HEK293 (cell line): ENCODE measurements around the gene DBET.
"Not testable (repeated sequence)": the region's sequence is repeated elsewhere in the genome, so short reads cannot be mapped to it uniquely, and the experiment has no call there.

Experiments
- CTCF ChIA-PET: fragments of 350-600 bp; formaldehyde crosslinking; extraction: SDS; loops from one replicate; lab custom pipeline; 2021; ENCODE audit warnings: antibody characterized with exemption; lab: Yijun Ruan, JAX
- POLR2A ChIA-PET: fragments of 300-600 bp; formaldehyde crosslinking; extraction: SDS; loops from one replicate; lab custom pipeline; 2020; ENCODE audit warnings: antibody characterized with exemption, inconsistent platforms; lab: Yijun Ruan, JAX
- H3K27ac ChIP-seq: fragments of 200-500 bp; sonication (Bioruptor generic); 2 replicates; pipeline ENCODE4 v1.5.1; 2014; ENCODE audit warnings: low read depth, low read length, control low read depth, inconsistent platforms; ENCODE audit errors: extremely low read depth
- H3K36me3 ChIP-seq, 2 experiments: fragments of 200-500 bp in 1 of 2; sonication (Bioruptor generic) in 1 of 2; 1 replicate in 1 of 2; 2 replicates in 1 of 2; pipeline ENCODE4 v1.5.1; 2014 to 2017; ENCODE audit warnings: inconsistent platforms in 2 of 2, low read length in 2 of 2; ENCODE audit not compliant: control insufficient read depth in 2 of 2, insufficient read depth in 1 of 2
- H3K4me1 ChIP-seq: fragments of 200-500 bp; sonication (Bioruptor generic); 2 replicates; pipeline ENCODE4 v1.5.1; 2014; ENCODE audit warnings: mild to moderate bottlenecking, low read length, inconsistent platforms; ENCODE audit not compliant: control insufficient read depth, insufficient read depth
- H3K4me3 ChIP-seq: 2 replicates; pipeline ENCODE4 v1.5.1; 2011; ENCODE audit warnings: low read depth, mild to moderate bottlenecking, control low read depth, low read length, moderate library complexity
- H3K9me3 ChIP-seq: fragments of 200-500 bp; sonication (Bioruptor generic); 2 replicates; pipeline ENCODE4 v1.5.1; 2014; ENCODE audit warnings: low read depth, low read length, inconsistent platforms; ENCODE audit not compliant: control insufficient read depth, insufficient read depth
- SCRT2 ChIP-seq: fragments of 450-650 bp; formaldehyde crosslinking; IDR thresholded peaks from 2 replicates; pipeline ENCODE4 v1.5.1; 2016; ENCODE audit warnings: missing biosample characterization, missing genetic modification characterization
- ZNF133 ChIP-seq: fragments of 450-650 bp; formaldehyde crosslinking; IDR thresholded peaks from 2 replicates; pipeline ENCODE4 v1.5.1; 2016; ENCODE audit warnings: missing biosample characterization, missing genetic modification characterization
- ZNF561 ChIP-seq: fragments of 450-650 bp; IDR thresholded peaks from 2 replicates; pipeline ENCODE4 v1.5.1; 2018; ENCODE audit warnings: missing biosample characterization, missing genetic modification characterization, borderline replicate concordance
- ZNF596 ChIP-seq: fragments of 450-650 bp; IDR thresholded peaks from 2 replicates; pipeline ENCODE4 v1.5.0; 2018; ENCODE audit warnings: missing biosample characterization, mild to moderate bottlenecking, missing genetic modification characterization, moderate library complexity
- ZNF623 ChIP-seq: fragments of 450-650 bp; formaldehyde crosslinking; IDR thresholded peaks from 2 replicates; pipeline ENCODE4 v1.5.1; 2016; ENCODE audit warnings: missing biosample characterization, missing genetic modification characterization
- TF ChIP-seq, protein P1 (sequence below): fragments of 450-650 bp; formaldehyde crosslinking; conservative IDR thresholded peaks from 2 replicates; pipeline ENCODE4 v1.5.1; 2016; ENCODE audit warnings: low read depth, missing biosample characterization, missing genetic modification characterization
- TF ChIP-seq, protein P2 (sequence below): fragments of 450-650 bp; formaldehyde crosslinking; IDR thresholded peaks from 2 replicates; pipeline ENCODE4 v1.5.1; 2016; ENCODE audit warnings: missing biosample characterization, missing genetic modification characterization
- TF ChIP-seq, protein P3 (sequence below): fragments of 450-650 bp; formaldehyde crosslinking; IDR thresholded peaks from 2 replicates; pipeline ENCODE4 v1.5.1; 2016; ENCODE audit warnings: missing biosample characterization, missing genetic modification characterization

DBET gene

GRCh38 chr4:190018201-190018920, 45.9 kb upstream of the DBET start (continued):
- TF ChIP-seq, protein P1, sequence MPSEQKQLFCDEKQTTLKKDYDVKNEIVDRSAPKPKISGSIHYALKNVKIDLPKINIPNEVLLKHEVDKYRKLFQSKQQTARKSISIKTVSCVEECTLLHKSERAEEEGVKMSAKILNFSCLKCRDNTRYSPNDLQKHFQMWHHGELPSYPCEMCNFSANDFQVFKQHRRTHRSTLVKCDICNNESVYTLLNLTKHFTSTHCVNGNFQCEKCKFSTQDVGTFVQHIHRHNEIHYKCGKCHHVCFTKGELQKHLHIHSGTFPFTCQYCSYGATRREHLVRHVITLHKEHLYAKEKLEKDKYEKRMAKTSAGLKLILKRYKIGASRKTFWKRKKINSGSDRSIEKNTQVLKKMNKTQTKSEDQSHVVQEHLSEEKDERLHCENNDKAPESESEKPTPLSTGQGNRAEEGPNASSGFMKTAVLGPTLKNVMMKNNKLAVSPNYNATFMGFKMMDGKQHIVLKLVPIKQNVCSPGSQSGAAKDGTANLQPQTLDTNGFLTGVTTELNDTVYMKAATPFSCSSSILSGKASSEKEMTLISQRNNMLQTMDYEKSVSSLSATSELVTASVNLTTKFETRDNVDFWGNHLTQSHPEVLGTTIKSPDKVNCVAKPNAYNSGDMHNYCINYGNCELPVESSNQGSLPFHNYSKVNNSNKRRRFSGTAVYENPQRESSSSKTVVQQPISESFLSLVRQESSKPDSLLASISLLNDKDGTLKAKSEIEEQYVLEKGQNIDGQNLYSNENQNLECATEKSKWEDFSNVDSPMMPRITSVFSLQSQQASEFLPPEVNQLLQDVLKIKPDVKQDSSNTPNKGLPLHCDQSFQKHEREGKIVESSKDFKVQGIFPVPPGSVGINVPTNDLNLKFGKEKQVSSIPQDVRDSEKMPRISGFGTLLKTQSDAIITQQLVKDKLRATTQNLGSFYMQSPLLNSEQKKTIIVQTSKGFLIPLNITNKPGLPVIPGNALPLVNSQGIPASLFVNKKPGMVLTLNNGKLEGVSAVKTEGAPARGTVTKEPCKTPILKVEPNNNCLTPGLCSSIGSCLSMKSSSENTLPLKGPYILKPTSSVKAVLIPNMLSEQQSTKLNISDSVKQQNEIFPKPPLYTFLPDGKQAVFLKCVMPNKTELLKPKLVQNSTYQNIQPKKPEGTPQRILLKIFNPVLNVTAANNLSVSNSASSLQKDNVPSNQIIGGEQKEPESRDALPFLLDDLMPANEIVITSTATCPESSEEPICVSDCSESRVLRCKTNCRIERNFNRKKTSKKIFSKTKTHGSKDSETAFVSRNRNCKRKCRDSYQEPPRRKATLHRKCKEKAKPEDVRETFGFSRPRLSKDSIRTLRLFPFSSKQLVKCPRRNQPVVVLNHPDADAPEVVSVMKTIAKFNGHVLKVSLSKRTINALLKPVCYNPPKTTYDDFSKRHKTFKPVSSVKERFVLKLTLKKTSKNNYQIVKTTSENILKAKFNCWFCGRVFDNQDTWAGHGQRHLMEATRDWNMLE = no peak
- TF ChIP-seq ZNF561 (tag by site-specific recombination) = no peak
- no peak for TF ChIP-seq SCRT2
- TF ChIP-seq, protein P2, sequence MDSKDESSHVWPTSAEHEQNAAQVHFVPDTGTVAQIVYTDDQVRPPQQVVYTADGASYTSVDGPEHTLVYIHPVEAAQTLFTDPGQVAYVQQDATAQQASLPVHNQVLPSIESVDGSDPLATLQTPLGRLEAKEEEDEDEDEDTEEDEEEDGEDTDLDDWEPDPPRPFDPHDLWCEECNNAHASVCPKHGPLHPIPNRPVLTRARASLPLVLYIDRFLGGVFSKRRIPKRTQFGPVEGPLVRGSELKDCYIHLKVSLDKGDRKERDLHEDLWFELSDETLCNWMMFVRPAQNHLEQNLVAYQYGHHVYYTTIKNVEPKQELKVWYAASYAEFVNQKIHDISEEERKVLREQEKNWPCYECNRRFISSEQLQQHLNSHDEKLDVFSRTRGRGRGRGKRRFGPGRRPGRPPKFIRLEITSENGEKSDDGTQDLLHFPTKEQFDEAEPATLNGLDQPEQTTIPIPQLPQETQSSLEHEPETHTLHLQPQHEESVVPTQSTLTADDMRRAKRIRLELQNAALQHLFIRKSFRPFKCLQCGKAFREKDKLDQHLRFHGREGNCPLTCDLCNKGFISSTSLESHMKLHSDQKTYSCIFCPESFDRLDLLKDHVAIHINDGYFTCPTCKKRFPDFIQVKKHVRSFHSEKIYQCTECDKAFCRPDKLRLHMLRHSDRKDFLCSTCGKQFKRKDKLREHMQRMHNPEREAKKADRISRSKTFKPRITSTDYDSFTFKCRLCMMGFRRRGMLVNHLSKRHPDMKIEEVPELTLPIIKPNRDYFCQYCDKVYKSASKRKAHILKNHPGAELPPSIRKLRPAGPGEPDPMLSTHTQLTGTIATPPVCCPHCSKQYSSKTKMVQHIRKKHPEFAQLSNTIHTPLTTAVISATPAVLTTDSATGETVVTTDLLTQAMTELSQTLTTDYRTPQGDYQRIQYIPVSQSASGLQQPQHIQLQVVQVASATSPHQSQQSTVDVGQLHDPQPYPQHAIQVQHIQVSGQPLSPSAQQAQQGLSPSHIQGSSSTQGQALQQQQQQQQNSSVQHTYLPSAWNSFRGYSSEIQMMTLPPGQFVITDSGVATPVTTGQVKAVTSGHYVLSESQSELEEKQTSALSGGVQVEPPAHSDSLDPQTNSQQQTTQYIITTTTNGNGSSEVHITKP (tag by site-specific recombination) = no peak
- TF ChIP-seq, protein P3, sequence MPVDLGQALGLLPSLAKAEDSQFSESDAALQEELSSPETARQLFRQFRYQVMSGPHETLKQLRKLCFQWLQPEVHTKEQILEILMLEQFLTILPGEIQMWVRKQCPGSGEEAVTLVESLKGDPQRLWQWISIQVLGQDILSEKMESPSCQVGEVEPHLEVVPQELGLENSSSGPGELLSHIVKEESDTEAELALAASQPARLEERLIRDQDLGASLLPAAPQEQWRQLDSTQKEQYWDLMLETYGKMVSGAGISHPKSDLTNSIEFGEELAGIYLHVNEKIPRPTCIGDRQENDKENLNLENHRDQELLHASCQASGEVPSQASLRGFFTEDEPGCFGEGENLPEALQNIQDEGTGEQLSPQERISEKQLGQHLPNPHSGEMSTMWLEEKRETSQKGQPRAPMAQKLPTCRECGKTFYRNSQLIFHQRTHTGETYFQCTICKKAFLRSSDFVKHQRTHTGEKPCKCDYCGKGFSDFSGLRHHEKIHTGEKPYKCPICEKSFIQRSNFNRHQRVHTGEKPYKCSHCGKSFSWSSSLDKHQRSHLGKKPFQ (tag by site-specific recombination) = no peak
- no peak for TF ChIP-seq ZNF623

DNA sequence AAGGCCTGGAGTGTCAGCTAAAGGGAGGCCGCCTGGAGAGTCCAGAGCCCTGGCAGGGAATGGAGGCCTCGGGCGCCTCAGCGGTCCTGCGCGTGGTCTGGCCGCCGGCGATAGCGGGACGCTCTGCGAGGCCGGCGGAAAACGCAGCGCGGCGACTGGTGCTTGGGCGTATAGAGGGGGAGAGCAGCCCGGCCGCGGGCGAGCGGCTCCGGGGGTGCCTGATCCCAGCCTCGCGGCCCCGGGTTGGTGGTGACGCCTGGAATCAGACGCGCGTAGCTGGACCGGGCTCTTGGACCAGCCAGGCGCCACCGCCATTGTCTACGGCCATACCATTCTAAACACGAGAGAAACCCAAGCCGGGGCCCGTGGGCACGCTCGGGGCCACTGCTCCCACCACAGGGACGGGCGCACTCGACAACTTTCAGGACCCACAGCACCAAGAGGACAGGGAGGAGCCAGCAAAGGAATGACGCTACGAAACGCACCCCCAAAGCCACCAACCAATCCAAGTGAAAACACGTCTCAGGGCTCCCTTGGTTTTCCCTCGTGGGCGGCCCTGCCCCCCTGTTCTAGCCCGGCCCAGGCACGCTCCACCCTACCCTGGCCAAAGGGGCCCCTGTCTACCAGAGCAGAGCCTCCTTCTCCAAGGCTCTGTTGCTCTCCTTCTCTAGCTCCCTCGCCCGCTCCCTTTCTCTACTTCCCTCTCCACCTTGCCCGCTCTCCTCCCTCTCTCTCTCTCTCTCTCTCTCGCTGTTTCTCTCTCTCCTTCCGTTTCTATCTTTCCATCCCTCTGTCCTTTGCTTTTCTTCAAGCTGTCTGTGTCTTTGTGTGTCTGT, 45.1 kb upstream of the DBET start:
- Histone ChIP-seq H3K4me3 (no peak overlapping the region), H3K9me3 (no peaks in the 10 kb centered on the region), H3K4me1 (no peaks in the 10 kb centered on the region), H3K36me3 (no peaks in the 10 kb centered on the region), H3K27ac (no peak overlapping the region)
- CTCF ChIA-PET = no interaction called here
- POLR2A ChIA-PET = no interaction called here
- TF ChIP-seq ZNF133 (tag by site-specific recombination) = no peak
- TF ChIP-seq ZNF596 = peak; percentile 42; the same call in 1 of the 2 replicates

DNA sequence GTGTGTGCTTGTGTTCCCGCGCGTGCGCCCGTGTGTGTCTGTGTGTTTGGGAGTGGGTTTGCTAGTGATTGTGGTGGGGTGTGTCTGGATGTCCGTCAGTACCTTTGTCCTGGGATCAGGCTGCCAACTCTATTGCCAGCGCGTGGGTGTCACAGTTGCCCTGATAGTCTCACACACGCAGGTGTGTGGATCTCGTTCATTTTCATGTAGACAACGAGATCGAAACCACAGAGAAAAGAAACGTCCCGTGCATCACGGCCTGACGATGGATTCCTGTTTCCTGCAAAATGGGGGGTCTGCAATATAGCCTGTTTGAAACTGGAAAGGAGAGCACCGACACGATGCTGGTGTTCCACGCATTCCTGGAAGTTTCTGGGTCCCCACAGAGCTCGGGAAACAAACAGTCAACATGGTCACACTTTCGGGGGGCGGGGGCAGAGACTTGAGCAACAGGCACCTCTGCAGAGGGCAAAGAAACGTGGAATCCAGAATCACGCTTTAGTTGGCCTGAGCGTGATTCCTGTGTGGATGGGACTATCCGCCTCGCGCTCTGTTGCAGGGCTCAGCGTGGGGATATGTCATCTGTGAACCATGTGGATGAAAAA, 44.3 kb upstream of the DBET start:
- H3K27ac ChIP-seq, CTCF ChIA-PET, H3K36me3 ChIP-seq, H3K4me1 ChIP-seq, H3K9me3 ChIP-seq, POLR2A ChIA-PET, H3K4me3 ChIP-seq: not testable (repeated sequence)
